ENCODE data around the gene SLIT3.

The SLIT3 gene

GRCh38 chr5:168680395-168680794 is 620.5 kb downstream of the SLIT3 start:
- no peak for DNase-seq

- peak; percentile 25 for DNase-seq
Measured at GRCh38 chr5:168679515-168679920, 621.4 kb downstream of the SLIT3 start.

- no peak for DNase-seq
Measured at GRCh38 chr5:168676501-168676900, 624.4 kb downstream of the SLIT3 start.

GRCh38 chr5:168675883-168676408 is 625.0 kb downstream of the SLIT3 start:
- DNase-seq = no peak

- DNase-seq = no peak
Measured at GRCh38 chr5:168674893-168675482, 626.0 kb downstream of the SLIT3 start.

GRCh38 chr5:168672888-168673287 is 628.1 kb downstream of the SLIT3 start:
- DNase-seq = no peak

GRCh38 chr5:168672016-168672415 is 628.9 kb downstream of the SLIT3 start:
- no peak for DNase-seq

GRCh38 chr5:168670881-168671575 is 629.9 kb downstream of the SLIT3 start:
- DNase-seq = no peak

- no peak for DNase-seq
Measured at GRCh38 chr5:168669668-168670378, 631.1 kb downstream of the SLIT3 start.

GRCh38 chr5:168669156-168669555 is 631.8 kb downstream of the SLIT3 start:
- DNase-seq = no peak

- DNase-seq = no peak
Measured at GRCh38 chr5:168668078-168668477, 632.9 kb downstream of the SLIT3 start.

GRCh38 chr5:168667301-168667840 is 633.6 kb downstream of the SLIT3 start:
- no peak for DNase-seq

GRCh38 chr5:168666356-168666755 is 634.6 kb downstream of the SLIT3 start:
- DNase-seq = no peak

- no peak for DNase-seq
Measured at GRCh38 chr5:168663276-168664004, 637.5 kb downstream of the SLIT3 start.

- no peak for DNase-seq
Measured at GRCh38 chr5:168661593-168662485, 639.1 kb downstream of the SLIT3 start.

GRCh38 chr5:168660691-168661090 is 640.2 kb downstream of the SLIT3 start:
- DNase-seq = no peak

GRCh38 chr5:168659286-168659847 is 641.6 kb downstream of the SLIT3 start:
- DNase-seq = no peak

GRCh38 chr5:168658394-168658793 is 642.5 kb downstream of the SLIT3 start:
- no peak for DNase-seq

GRCh38 chr5:168656633-168657032 is 644.3 kb downstream of the SLIT3 start:
- no peak for DNase-seq

- DNase-seq = no peak
Measured at GRCh38 chr5:168655316-168655715, 645.6 kb downstream of the SLIT3 start.

GRCh38 chr5:168654211-168654721 is 646.7 kb downstream of the SLIT3 start:
- DNase-seq = no peak

Measured in CD4-positive, alpha-beta T cell treated with Interleukin-15 for 1 hour (primary cell).